HepG2 (cell line): Measurements from ENCODE around the gene PIEZO1. TPM values are rescaled to one million over a fixed set of nuclear protein-coding genes. Genes with fewer than 3 reads are reported as not detected.

Experiments used
- AGO2 ChIP-seq: fragments of 200-400 bp; formaldehyde crosslinking; optimal IDR thresholded peaks from 2 replicates; pipeline ENCODE3; 2017; ENCODE audit warnings: mild to moderate bottlenecking, low read depth, low read length, moderate library complexity
- DZIP1 ChIP-seq: sonication (generic); formaldehyde crosslinking; IDR thresholded peaks from 2 replicates; pipeline ENCODE4 v1.5.0; 2020; ENCODE audit warnings: mild to moderate bottlenecking, missing genetic modification reagents
- polyA plus RNA-seq, 8 experiments: library from polyadenylated mRNA; depleted of rRNA in 3 of 8; stranded (reverse) in 7 of 8; unstranded in 1 of 8; fragments of >200 nt; fragmentation: Illumina TruSeq in 4 of 8; extraction: Trizol in 4 of 8; gene quantifications; 2 replicates each; pipeline versions ENCODE4 v1.2.1 to v1.2.3, GENCODE V29; 2011 to 2016; ENCODE audit warnings: low read depth in 4 of 8, missing spikeins in 1 of 8, mixed read lengths in 1 of 8; ENCODE audit not compliant: insufficient read depth in 1 of 8
- total RNA-seq, 5 experiments: library from RNA; depleted of rRNA; stranded (reverse); fragments of >200 nt; fragmentation: Illumina TruSeq; extraction: Trizol; gene quantifications; 2 replicates each; pipeline ENCODE4 v1.2.3, GENCODE V29; 2016; ENCODE audit warnings: low read depth in 1 of 5
- TF ChIP-seq, protein P1 (sequence below): sonication (generic); formaldehyde crosslinking; IDR thresholded peaks from 2 replicates; pipeline ENCODE4 v1.4.0; 2020; ENCODE audit warnings: missing genetic modification reagents
- TF ChIP-seq, protein P2 (sequence below): sonication (generic); formaldehyde crosslinking; IDR thresholded peaks from 2 replicates; pipeline ENCODE4 v1.5.0; 2020; ENCODE audit warnings: missing genetic modification reagents
- TF ChIP-seq, protein P3 (sequence below): sonication (generic); formaldehyde crosslinking; IDR thresholded peaks from 2 replicates; pipeline ENCODE4 v1.5.0; 2020; ENCODE audit warnings: missing genetic modification reagents

Gene PIEZO1
- total and polyA plus RNA-seq, 2 of the 13 experiments (the other 11 are each of a cell fraction or from before 2014, with no cell fraction given), result 67.9 to 85.0 TPM

- peak; percentile 85; the same call in 1 of the 2 replicates for TF ChIP-seq DZIP1
- peak; percentile 96 for TF ChIP-seq AGO2
- TF ChIP-seq, protein P1, sequence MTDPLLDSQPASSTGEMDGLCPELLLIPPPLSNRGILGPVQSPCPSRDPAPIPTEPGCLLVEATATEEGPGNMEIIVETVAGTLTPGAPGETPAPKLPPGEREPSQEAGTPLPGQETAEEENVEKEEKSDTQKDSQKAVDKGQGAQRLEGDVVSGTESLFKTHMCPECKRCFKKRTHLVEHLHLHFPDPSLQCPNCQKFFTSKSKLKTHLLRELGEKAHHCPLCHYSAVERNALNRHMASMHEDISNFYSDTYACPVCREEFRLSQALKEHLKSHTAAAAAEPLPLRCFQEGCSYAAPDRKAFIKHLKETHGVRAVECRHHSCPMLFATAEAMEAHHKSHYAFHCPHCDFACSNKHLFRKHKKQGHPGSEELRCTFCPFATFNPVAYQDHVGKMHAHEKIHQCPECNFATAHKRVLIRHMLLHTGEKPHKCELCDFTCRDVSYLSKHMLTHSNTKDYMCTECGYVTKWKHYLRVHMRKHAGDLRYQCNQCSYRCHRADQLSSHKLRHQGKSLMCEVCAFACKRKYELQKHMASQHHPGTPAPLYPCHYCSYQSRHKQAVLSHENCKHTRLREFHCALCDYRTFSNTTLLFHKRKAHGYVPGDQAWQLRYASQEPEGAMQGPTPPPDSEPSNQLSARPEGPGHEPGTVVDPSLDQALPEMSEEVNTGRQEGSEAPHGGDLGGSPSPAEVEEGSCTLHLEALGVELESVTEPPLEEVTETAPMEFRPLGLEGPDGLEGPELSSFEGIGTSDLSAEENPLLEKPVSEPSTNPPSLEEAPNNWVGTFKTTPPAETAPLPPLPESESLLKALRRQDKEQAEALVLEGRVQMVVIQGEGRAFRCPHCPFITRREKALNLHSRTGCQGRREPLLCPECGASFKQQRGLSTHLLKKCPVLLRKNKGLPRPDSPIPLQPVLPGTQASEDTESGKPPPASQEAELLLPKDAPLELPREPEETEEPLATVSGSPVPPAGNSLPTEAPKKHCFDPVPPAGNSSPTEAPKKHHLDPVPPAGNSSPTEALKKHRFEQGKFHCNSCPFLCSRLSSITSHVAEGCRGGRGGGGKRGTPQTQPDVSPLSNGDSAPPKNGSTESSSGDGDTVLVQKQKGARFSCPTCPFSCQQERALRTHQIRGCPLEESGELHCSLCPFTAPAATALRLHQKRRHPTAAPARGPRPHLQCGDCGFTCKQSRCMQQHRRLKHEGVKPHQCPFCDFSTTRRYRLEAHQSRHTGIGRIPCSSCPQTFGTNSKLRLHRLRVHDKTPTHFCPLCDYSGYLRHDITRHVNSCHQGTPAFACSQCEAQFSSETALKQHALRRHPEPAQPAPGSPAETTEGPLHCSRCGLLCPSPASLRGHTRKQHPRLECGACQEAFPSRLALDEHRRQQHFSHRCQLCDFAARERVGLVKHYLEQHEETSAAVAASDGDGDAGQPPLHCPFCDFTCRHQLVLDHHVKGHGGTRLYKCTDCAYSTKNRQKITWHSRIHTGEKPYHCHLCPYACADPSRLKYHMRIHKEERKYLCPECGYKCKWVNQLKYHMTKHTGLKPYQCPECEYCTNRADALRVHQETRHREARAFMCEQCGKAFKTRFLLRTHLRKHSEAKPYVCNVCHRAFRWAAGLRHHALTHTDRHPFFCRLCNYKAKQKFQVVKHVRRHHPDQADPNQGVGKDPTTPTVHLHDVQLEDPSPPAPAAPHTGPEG, result peak; percentile 74; the same call in 1 of the 2 replicates
- TF ChIP-seq, protein P2, sequence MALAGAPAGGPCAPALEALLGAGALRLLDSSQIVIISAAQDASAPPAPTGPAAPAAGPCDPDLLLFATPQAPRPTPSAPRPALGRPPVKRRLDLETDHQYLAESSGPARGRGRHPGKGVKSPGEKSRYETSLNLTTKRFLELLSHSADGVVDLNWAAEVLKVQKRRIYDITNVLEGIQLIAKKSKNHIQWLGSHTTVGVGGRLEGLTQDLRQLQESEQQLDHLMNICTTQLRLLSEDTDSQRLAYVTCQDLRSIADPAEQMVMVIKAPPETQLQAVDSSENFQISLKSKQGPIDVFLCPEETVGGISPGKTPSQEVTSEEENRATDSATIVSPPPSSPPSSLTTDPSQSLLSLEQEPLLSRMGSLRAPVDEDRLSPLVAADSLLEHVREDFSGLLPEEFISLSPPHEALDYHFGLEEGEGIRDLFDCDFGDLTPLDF (CRISPR knock-in tag), result no peak; the same call in none of the 2 replicates
- TF ChIP-seq, protein P3, sequence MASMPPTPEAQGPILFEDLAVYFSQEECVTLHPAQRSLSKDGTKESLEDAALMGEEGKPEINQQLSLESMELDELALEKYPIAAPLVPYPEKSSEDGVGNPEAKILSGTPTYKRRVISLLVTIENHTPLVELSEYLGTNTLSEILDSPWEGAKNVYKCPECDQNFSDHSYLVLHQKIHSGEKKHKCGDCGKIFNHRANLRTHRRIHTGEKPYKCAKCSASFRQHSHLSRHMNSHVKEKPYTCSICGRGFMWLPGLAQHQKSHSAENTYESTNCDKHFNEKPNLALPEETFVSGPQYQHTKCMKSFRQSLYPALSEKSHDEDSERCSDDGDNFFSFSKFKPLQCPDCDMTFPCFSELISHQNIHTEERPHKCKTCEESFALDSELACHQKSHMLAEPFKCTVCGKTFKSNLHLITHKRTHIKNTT (CRISPR knock-in tag), result no peak
Observed at GRCh38 chr16:88811769-88812512, 26.9 kb upstream of the PIEZO1 start, which contains the start of gene APRT (continued).
